GM19328 (cell line): ENCODE data around the gene LPAR6.

Experiments
- ATAC-seq: cut with Tn5 transposase; IDR thresholded peaks from one replicate; pipeline ENCODE4 v1.9.1; 2021; ENCODE audit warnings: mild to moderate bottlenecking, moderate library complexity; ENCODE audit not compliant: unreplicated experiment

LPAR6 gene

DNA sequence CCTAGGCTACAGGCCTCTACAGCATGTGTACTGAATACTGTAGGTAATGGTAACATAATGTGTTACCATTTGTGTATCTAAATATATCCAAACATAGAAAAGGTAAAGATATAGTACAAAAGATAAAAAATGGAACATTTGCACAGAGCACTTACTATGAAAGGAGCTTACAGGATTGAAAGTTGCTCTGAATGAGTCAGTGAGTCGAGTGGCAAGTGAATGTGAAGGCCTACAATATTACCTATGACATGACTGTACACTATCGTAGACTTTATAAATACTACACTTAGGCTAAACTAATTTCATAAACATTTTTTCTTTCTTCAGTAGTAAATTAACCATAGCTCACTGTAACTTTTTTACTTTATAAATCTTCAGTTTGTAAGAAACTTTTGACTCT is 35.1 kb downstream of the LPAR6 start:
- ATAC-seq = no peak

GRCh38 chr13:48370815-48371214 is 42.1 kb downstream of the LPAR6 start:
- no peak for ATAC-seq

DNA sequence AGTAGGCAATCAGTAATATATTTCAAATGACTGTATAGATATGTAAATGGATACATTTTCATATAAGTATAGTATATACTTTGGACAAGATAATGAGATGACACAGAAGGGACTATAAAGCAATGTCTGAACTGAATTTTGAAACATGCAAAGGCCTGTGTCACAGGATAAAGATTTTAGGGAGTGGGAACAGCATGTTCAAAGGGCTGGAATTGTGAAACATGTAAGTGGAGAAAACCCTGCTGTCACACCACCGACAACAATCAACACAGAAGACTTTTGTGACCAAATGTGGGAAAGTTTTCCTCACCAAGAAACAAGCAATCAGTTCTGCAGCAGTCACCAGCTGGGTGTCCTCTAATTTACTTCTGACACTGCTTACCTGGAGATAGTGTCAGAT is 42.9 kb downstream of the LPAR6 start:
- ATAC-seq = no peak
